Kidney (tissue), 14 donors: ENCODE results near the gene DNAI1. TPM values are rescaled to one million over a fixed set of nuclear protein-coding genes. Genes with fewer than 3 reads are reported as not detected.

Experiments used
- DNase-seq, 5 donors: peaks; one replicate each; pipeline ENCODE4 v3.0.0-alpha.2; 2013 to 2020
- FAIRE-seq: peaks from 2 replicates; lab custom pipeline; 2012; peaks lifted over from hg19 to GRCh38; lab: Jason Lieb, UNC
- H3K27ac ChIP-seq, 2 donors: one replicate each; pipeline ENCODE4 v1.7.0; 2013; ENCODE audit warnings: low read depth in 2 of 2, low read length in 2 of 2, inconsistent platforms in 1 of 2
- H3K27me3 ChIP-seq: one replicate; pipeline ENCODE4 v1.7.1; 2013; ENCODE audit warnings: low read length, inconsistent platforms; ENCODE audit not compliant: control insufficient read depth, insufficient read depth
- H3K36me3 ChIP-seq, 3 donors: one replicate each; pipeline versions ENCODE4 v1.7.0 to v1.7.1; 2013; ENCODE audit warnings: low read length in 3 of 3, control low read depth in 1 of 3, inconsistent platforms in 1 of 3; ENCODE audit not compliant: insufficient read depth in 3 of 3, control insufficient read depth in 2 of 3
- H3K4me1 ChIP-seq, 3 donors: one replicate each; pipeline versions ENCODE4 v1.7.0 to v1.7.1; 2013; ENCODE audit warnings: low read length in 3 of 3, inconsistent platforms in 1 of 3, low read depth in 1 of 3; ENCODE audit not compliant: control insufficient read depth in 2 of 3, insufficient read depth in 2 of 3
- H3K4me3 ChIP-seq, 3 donors: one replicate each; pipeline versions ENCODE4 v1.7.0 to v1.8.1; 2013; ENCODE audit warnings: low read length in 3 of 3, control low read depth in 1 of 3, inconsistent platforms in 1 of 3
- H3K9ac ChIP-seq, 3 donors: one replicate each; pipeline versions ENCODE4 v1.7.0 to v1.7.1; 2013; ENCODE audit warnings: low read length in 3 of 3, control low read depth in 1 of 3, inconsistent platforms in 1 of 3
- H3K9me3 ChIP-seq, 3 donors: one replicate each; pipeline versions ENCODE4 v1.7.0 to v1.7.1; 2013; ENCODE audit warnings: low read length in 3 of 3, control low read depth in 1 of 3, inconsistent platforms in 1 of 3; ENCODE audit not compliant: control insufficient read depth in 2 of 3, insufficient read depth in 1 of 3
- intact Hi-C: fragments of 100-400 bp; cut with DNase I; formaldehyde crosslinking; loops from one replicate; pipeline ENCODE4 v1.11.1; 2022
- polyA plus RNA-seq: library from polyadenylated mRNA; stranded (reverse); fragments of 350-450 nt; fragmentation: Illumina TruSeq; extraction: RNeasy Lipid Tissue Mini Kit (QIAGEN cat#74804); gene quantifications from one replicate; pipeline ENCODE4 v1.2.3, GENCODE V29; 2014; ENCODE audit warnings: low read depth, low replicate concordance; ENCODE audit not compliant: insufficient read depth
- total RNA-seq: library from RNA; stranded (reverse); fragmentation: NEBNext Ultra II Directional; extraction: Animal tissue kit (Norgen Biotek cat#: 25700); gene quantifications from one replicate; pipeline ENCODE4 v1.2.1, GENCODE V29; 2021
- TF ChIP-seq, protein P1 (sequence below): IDR thresholded peaks from 3 replicates; pipeline ENCODE4 v1.5.1; 2012; ENCODE audit warnings: mild to moderate bottlenecking, moderate library complexity, borderline replicate concordance; ENCODE audit not compliant: insufficient read depth; ENCODE audit errors: extremely low read depth
- donor health status: control.
- donor health status: control.
- donor health status: control.
- donor health status: control.
- donor health status: control.
- donor health status: DM: yes; HTN: yes; CAD: no.
- donor health status: Normal renal cell carcinoma (clear cell type).

The DNAI1 gene
- total and polyA plus RNA-seq, 2 donors from 2014 or later = 2.4 to 3.0 TPM

DNA sequence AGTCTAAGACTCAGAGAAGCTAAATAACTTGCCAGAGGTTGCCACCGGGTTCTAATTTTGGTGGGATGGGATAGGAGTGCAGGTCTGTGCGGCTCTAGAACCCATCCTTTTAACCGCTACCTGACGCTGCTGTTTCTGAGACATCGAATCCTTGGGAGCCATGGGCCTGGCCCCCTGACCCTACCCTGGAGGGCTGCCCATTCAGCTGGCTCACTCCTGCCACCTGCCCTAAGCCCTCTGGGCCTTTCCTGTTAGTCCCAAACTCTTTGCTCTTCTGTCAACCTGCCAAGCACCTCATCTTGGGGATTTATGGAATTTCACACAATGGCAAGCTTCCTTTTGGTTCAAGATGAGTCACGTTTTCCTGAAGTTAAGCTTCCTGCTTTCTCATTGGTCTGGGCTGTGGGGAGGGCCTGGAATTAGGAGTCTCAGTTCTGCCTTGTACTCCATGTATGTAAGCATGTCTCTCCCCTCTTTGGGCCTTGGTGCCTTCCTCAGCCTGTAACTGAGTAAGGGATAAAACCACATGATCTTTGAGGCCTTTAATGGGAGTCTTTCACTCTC is 37.6 kb downstream of the DNAI1 start:
- H3K36me3 ChIP-seq = no peaks in the 10 kb centered on the region
- DNase-seq (no peak), FAIRE-seq (no peak)
- no peak overlapping the region for H3K27ac ChIP-seq
- H3K9me3 ChIP-seq = no peaks in the 10 kb centered on the region
- H3K4me3 ChIP-seq = no peak overlapping the region
- H3K4me1 ChIP-seq = no peaks in the 10 kb centered on the region
- TF ChIP-seq, protein P1, sequence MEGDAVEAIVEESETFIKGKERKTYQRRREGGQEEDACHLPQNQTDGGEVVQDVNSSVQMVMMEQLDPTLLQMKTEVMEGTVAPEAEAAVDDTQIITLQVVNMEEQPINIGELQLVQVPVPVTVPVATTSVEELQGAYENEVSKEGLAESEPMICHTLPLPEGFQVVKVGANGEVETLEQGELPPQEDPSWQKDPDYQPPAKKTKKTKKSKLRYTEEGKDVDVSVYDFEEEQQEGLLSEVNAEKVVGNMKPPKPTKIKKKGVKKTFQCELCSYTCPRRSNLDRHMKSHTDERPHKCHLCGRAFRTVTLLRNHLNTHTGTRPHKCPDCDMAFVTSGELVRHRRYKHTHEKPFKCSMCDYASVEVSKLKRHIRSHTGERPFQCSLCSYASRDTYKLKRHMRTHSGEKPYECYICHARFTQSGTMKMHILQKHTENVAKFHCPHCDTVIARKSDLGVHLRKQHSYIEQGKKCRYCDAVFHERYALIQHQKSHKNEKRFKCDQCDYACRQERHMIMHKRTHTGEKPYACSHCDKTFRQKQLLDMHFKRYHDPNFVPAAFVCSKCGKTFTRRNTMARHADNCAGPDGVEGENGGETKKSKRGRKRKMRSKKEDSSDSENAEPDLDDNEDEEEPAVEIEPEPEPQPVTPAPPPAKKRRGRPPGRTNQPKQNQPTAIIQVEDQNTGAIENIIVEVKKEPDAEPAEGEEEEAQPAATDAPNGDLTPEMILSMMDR = no peak
- intact Hi-C loops = loop anchor here (10.0 kb wide), 1 partner anchor 51 kb away; no protein-coding TSS in a partner anchor
- no peak overlapping the region for H3K9ac ChIP-seq
- no peaks in the 10 kb centered on the region for H3K27me3 ChIP-seq

DNA sequence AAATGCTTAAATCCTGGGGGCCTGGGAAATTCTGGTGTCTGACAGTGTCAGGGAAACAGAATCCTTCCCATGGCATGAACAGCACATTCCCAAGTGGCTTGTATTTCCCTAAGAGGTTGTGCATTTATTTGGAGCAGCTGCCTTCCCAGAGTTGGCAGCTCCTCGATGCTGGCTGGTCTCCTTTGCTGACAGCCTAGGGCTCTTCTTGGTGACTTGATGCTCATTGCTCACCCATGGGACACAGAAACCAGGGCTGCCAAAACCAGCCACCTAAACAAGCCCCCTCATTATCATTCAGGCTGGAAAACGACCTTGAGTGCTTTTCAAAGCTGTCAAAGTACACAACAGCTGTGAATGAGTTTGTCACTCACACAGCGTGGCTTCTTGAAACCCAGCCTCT is 39.9 kb downstream of the DNAI1 start:
- intact Hi-C loops = loop anchor here (10.0 kb wide), 1 partner anchor 54 kb away; no protein-coding TSS in a partner anchor
- no peak overlapping the region for H3K9ac ChIP-seq
- H3K4me1 ChIP-seq = no peaks in the 10 kb centered on the region
- no peaks in the 10 kb centered on the region for H3K36me3 ChIP-seq
- no peaks in the 10 kb centered on the region for H3K27me3 ChIP-seq
- H3K27ac ChIP-seq = no peak overlapping the region
- FAIRE-seq (no peak), DNase-seq (no peak)
- H3K9me3 ChIP-seq = no peaks in the 10 kb centered on the region
- TF ChIP-seq, protein P1 = no peak
- H3K4me3 ChIP-seq = no peak overlapping the region

DNA sequence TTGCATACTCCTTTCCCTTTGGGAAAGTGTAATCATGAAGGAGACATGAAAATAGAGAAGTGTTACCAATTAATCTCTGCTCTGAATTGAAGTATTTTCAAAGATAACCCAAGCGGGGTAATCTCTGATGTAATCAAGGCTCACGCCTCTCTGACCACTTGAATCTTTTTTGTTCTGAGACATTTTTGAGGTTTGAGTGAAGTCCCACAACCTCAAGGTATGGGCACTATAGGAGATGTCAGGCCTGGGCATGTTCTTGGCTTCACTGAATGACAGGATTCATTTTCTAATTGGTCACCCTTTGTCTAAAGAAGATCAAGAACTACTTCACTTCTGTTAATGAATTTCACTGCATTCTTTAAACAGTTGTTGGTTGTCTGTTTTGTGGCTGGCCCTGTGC is 40.5 kb downstream of the DNAI1 start:
- H3K27me3 ChIP-seq = no peaks in the 10 kb centered on the region
- intact Hi-C loops = loop anchor here (10.0 kb wide), 1 partner anchor 54 kb away; no protein-coding TSS in a partner anchor

More for the DNA sequence above, 40.5 kb downstream of the DNAI1 start:
- H3K36me3 ChIP-seq = no peaks in the 10 kb centered on the region
- no peaks in the 10 kb centered on the region for H3K9me3 ChIP-seq
- no peaks in the 10 kb centered on the region for H3K4me1 ChIP-seq
- no peak overlapping the region for H3K4me3 ChIP-seq
- no peak overlapping the region for H3K9ac ChIP-seq
- FAIRE-seq = no peak
- TF ChIP-seq, protein P1 = no peak
- no peak for DNase-seq
- no peak overlapping the region for H3K27ac ChIP-seq
